Measurements from ENCODE around the gene ANXA5.

Gene ANXA5

DNA sequence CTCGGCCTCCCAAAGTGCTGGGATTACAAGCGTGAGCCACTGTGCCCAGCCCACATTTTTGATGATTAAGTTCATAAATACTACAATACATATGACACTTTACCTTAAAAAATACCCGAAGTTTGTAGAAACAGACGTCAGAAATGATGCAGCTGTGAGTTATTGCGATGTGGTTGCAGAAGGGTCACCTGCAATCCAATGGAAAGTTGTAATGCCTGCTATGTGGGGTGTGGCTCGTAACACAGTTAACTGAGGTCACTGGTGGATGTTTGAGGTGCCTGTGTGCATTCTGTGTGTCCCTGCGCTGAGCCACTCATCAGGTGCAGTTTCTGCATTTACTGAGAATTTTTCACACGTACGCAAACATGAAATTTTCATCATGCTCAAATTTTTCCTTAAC lies 64.1 kb downstream of the ANXA5 start:
- DNase-seq: no peak
